AG10803 (cell line): ENCODE measurements around the gene CRIP1.
A peak's percentile ranks its signal among the peaks of the same experiment; 100 is the strongest.

Experiments used
- DNase-seq: peaks from one replicate; pipeline ENCODE4 v3.0.0; 2010; ENCODE audit warnings: low read depth
- H3K4me3 ChIP-seq: 2 replicates; pipeline ENCODE4 v1.5.1; 2011; ENCODE audit warnings: mild to moderate bottlenecking, low read length, control low read depth
- CTCF ChIP-seq: conservative IDR thresholded peaks from 2 replicates; pipeline ENCODE4 v1.5.1; 2011; ENCODE audit warnings: mild to moderate bottlenecking, low read length, control low read depth, inconsistent platforms

Gene CRIP1

GRCh38 chr14:105475269-105476096 is 11.2 kb upstream of the CRIP1 start:
- DNase-seq: peak; percentile 43
- TF ChIP-seq CTCF: no peak
- H3K4me3 ChIP-seq: peak overlapping the region; percentile 77

- no peak for TF ChIP-seq CTCF
- H3K4me3 ChIP-seq: peak overlapping the region; percentile 77
- DNase-seq: peak; percentile 34
Measured at GRCh38 chr14:105476097-105476830, 10.4 kb upstream of the CRIP1 start.

- no peak for DNase-seq
- H3K4me3 ChIP-seq: peak overlapping the region; percentile 77
- no peak for TF ChIP-seq CTCF
Measured at GRCh38 chr14:105476831-105477659, 9.6 kb upstream of the CRIP1 start.

GRCh38 chr14:105477660-105478397 is 8.9 kb upstream of the CRIP1 start:
- DNase-seq: no peak
- no peak for TF ChIP-seq CTCF
- no peak overlapping the region for H3K4me3 ChIP-seq

- DNase-seq: no peak
- H3K4me3 ChIP-seq: no peak overlapping the region
- no peak for TF ChIP-seq CTCF
Measured at GRCh38 chr14:105478398-105479251, 8.1 kb upstream of the CRIP1 start.
